ENCODE data around the gene XDH. TPM values are rescaled to one million over a fixed set of nuclear protein-coding genes. Genes with fewer than 3 reads are reported as not detected.
A peak's percentile ranks its signal among the peaks of the same experiment; 100 is the strongest.

The XDH gene
- total RNA-seq, 2 experiments from 2014 or later: 0.63 to 1.6 TPM

DNA sequence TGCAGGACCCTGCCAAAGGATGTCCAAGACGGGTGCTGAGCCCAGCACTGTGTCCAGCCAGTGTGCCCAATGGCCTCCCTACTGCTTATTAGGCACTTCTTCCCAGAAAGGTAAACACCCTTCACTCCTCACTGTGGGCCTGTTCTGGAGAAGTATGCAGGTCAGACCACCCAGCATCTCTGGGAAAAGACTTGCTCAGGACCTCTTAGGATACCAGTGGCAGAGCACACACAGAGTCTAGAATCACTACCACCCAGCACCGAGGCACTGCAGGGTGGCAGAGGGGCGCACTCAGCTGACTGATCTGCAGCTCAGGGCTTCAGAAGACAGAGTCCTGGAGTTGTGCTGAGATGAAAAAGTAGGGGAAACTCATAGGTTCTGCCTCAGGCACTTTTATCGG, 25.8 kb downstream of the XDH start:
- Mint-ChIP-seq H3K27ac (no peak overlapping the region), H3K36me3 (ENCODE audit: low read depth) (no peaks in the 10 kb centered on the region), H3K9me3 (no peaks in the 10 kb centered on the region), H3K4me3 (no peak overlapping the region), H3K4me1 (peaks cover 21% of the 10 kb centered on the region), H3K27me3 (peaks cover 15% of the 10 kb centered on the region)
- POLR2A ChIA-PET: no interaction called here
- DNase-seq: no peak
- CTCF ChIA-PET: no interaction called here

DNA sequence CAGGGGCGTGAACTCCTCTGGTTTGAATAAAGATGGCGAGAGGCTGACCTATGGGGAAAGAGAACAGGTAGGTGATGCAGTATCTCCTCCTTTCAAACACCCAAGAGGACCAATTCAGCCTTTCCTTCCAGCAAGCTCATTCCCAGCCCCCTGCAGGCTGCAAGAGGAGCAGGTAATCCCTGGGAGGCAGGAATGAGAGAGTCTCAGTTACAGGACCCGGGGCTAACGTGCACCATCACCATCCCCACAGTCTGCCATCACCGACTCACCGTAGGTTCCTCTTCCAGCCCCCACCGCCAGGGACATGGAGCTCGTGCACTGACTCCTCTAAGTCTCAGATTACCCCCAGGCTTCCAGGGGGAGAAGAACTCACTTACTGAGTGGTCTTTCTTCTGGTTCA, 26.7 kb downstream of the XDH start:
- Mint-ChIP-seq H3K27me3 (peaks cover 15% of the 10 kb centered on the region), H3K27ac (no peak overlapping the region), H3K36me3 (ENCODE audit: low read depth) (no peaks in the 10 kb centered on the region), H3K4me1 (peaks cover 30% of the 10 kb centered on the region), H3K9me3 (no peaks in the 10 kb centered on the region), H3K4me3 (no peak overlapping the region)
- DNase-seq: no peak
- POLR2A ChIA-PET: no interaction called here
- CTCF ChIA-PET: interaction anchor here (0.5 kb wide), 1 partner anchor 452 kb away, joined by 4 read pairs; no protein-coding TSS in a partner anchor

DNA sequence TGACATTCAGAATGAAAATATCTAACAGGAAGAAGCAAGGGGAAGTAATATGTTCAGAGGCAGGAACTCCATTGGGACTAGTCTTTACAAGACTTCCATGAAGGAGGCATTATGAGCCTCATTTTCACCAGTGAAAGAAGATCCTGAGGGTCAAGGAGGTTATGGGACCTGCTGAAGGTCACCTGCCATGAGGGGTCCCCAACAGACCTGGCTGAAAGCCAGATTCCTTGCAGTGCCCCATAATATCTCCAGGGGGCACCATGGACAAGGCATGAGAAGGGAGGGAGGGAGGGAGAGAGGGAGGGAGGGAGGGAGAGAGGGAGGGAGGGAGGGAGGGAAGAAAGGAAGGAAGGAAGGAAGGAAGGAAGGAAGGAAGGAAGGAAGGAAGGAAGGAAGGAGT, 27.9 kb downstream of the XDH start:
- Mint-ChIP-seq H3K4me3 (no peak overlapping the region), H3K9me3 (no peaks in the 10 kb centered on the region), H3K4me1 (peaks cover 42% of the 10 kb centered on the region), H3K36me3 (ENCODE audit: low read depth) (no peaks in the 10 kb centered on the region), H3K27me3 (peaks cover 12% of the 10 kb centered on the region), H3K27ac (no peak overlapping the region)
- ChIA-PET POLR2A (no interaction called here), CTCF (no interaction called here)
- no peak for DNase-seq

DNA sequence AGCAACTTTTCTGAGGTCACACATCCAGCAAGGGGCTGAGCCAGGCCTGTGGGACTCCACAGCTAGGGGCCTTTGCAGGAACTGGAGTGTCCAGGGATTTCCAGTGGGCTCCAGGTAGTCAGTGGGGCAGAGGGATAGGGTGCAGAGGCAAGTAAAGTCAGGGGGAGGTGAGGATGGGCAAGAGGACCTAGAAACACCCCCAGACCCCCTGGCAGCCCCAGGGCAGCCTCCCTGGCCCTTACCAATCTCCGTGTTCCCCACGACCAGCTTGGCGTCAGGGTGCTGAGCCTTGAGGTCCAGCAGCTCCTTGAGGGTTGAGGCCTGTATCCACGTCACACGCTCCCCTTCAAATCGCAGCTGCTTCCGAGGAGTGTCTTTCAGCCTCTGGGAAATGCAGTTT, 28.4 kb downstream of the XDH start:
- Mint-ChIP-seq H3K27ac (no peak overlapping the region), H3K36me3 (ENCODE audit: low read depth) (no peaks in the 10 kb centered on the region), H3K4me1 (peaks cover 47% of the 10 kb centered on the region), H3K9me3 (no peaks in the 10 kb centered on the region), H3K4me3 (no peak overlapping the region), H3K27me3 (peaks cover 7% of the 10 kb centered on the region)
- no peak for DNase-seq
- ChIA-PET POLR2A (no interaction called here), CTCF (no interaction called here)

DNA sequence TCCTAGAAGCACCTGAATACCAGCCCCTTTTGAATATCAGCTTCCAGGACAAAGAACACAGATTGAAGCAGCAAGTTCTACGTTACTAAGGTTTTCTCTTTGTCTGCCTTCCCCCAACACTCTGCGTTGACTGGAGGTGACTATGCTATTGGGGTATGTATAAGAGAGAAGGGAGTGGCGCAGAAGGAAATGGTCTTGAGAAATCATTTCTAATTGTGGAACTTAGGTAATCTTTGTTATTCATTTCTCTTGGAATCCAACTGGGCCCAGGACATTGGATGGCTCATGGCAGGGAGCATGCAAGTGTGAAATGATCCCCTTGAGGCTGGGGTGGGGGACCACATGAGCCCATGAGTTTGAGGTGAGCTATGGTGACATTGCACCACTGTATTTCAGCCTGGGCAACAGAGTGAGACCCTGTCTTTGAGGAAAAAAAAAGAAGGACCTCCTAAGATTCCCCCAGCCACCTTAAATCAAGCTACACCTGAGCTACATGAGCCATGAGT, 29.7 kb downstream of the XDH start:
- Mint-ChIP-seq H3K4me1 (peaks cover 49% of the 10 kb centered on the region), H3K27me3 (peaks cover 3% of the 10 kb centered on the region), H3K36me3 (ENCODE audit: low read depth) (peaks cover 4% of the 10 kb centered on the region), H3K9me3 (no peaks in the 10 kb centered on the region), H3K27ac (no peak overlapping the region), H3K4me3 (no peak overlapping the region)
- ChIA-PET CTCF (interaction anchor here (1.6 kb wide), 1 partner anchor 214 kb away, joined by 3 read pairs; no protein-coding TSS in a partner anchor), POLR2A (interaction anchor here (1.4 kb wide), 1 partner anchor 15 kb away, joined by 3 read pairs; no protein-coding TSS in a partner anchor)
- DNase-seq: no peak

DNA sequence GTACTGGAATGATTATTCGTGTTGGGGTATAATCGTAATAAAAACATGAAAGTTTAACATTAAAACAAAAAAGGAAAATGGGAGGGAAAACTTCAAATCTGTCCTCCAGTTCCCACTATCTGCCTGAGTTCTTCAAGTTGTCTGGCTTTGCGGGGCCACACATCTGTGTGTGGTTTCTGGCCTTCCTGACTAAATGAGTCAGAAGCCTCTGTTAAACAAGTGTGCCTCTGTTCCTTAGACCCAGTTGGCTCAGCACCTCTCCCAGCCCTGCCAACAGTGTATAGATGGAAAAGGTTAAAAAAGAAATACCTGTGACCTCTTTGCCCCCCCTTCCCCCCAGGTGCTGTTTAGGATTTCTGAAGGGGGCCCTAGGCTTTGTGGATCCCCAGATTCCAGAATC, 30.2 kb downstream of the XDH start:
- DNase-seq: peak; percentile 42
- Mint-ChIP-seq H3K36me3 (ENCODE audit: low read depth) (peaks cover 4% of the 10 kb centered on the region), H3K9me3 (no peaks in the 10 kb centered on the region), H3K27ac (peak overlapping the region; percentile 42), H3K27me3 (peaks cover 2% of the 10 kb centered on the region), H3K4me3 (no peak overlapping the region), H3K4me1 (peaks cover 49% of the 10 kb centered on the region)
- POLR2A ChIA-PET: interaction anchor here (1.4 kb wide), 1 partner anchor 15 kb away, joined by 3 read pairs; no protein-coding TSS in a partner anchor
- CTCF ChIA-PET: interaction anchor here (0.6 to 1.6 kb wide), 3 partner anchors 214 to 673 kb away, joined by 3 to 4 read pairs (median 4); no protein-coding TSS in a partner anchor

DNA sequence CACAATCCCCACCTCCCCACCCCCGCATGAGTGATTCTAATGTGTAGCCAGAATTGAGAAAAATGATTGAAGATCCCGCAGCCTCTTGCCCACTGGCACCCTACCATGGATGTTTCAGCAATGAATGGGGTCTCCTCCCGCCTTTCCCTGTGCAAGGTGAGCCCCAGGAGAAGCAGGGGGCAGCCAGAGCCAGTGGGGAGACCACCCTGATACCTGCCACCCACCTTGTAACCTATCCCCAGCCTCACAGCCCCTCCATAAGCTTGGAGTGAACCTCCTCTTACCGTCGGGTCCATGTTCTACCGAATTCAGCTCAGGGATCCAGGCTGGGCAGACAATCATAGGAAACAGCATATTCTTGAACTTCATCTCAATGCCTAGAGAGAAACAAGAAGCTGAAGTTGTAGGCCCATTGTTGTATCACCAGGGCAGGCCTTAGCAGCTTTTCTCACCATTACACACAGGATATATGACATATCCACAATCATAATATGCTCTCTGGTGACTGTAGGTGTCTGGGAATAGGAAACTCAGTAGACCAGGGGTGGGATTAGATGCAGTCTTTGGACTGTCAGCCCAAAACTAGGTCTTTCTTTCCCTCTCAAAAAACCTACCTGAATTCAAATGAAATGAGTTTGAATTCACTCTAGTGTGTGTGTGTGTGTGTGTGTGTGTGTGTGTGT, 30.9 kb downstream of the XDH start:
- Mint-ChIP-seq H3K4me1 (peaks cover 49% of the 10 kb centered on the region), H3K9me3 (no peaks in the 10 kb centered on the region), H3K36me3 (ENCODE audit: low read depth) (peaks cover 4% of the 10 kb centered on the region), H3K27me3 (peaks cover 2% of the 10 kb centered on the region), H3K4me3 (no peak overlapping the region), H3K27ac (peak overlapping the region; percentile 42)
- ChIA-PET CTCF (interaction anchor here (0.6 to 1.5 kb wide), 2 partner anchors 588 to 672 kb away, joined by 4 read pairs; no protein-coding TSS in a partner anchor), POLR2A (interaction anchor here (1.4 kb wide), 1 partner anchor 14 kb away, joined by 3 read pairs; no protein-coding TSS in a partner anchor)
- DNase-seq: no peak

DNA sequence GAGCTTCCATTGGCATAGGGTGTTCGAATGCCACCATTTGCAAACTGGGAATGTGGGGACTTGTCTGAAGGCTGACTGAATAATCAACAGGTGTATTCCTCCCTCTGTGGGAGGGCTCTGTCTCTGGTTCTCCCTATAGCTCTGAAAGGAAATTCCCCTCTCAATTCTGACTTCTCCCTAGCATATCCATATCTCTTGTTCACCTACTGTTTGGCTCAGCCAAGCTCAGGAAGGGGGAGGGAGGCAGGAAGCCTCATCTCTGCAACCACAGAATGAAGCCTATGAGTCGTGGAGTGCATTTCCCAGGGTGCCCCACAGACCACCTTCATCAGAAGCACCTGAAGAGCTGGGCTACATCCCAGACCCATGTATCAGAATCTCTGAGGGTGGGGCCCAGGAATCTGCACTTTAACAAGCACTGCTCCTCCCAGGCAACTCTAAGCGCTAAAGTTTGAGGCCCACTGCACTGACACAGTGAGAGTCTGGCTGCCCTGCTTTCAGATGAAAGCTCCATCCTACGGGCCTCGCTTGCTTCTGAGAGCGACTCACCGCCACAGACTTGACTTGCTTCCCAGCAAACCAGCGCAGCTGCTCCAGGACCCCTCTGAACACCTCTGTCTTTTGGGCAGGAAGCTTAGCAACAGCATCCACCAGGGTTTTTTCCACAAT, 32.0 kb downstream of the XDH start:
- Mint-ChIP-seq H3K4me1 (peaks cover 54% of the 10 kb centered on the region), H3K27ac (peak overlapping the region; percentile 62), H3K27me3 (peaks cover 2% of the 10 kb centered on the region), H3K9me3 (no peaks in the 10 kb centered on the region), H3K4me3 (no peak overlapping the region), H3K36me3 (ENCODE audit: low read depth) (peaks cover 4% of the 10 kb centered on the region)
- no peak for DNase-seq
- CTCF ChIA-PET: interaction anchor here (0.6 to 1.5 kb wide), 3 partner anchors 671 to 1217 kb away, joined by 3 to 4 read pairs (median 3); no protein-coding TSS in a partner anchor
- POLR2A ChIA-PET: no interaction called here

DNA sequence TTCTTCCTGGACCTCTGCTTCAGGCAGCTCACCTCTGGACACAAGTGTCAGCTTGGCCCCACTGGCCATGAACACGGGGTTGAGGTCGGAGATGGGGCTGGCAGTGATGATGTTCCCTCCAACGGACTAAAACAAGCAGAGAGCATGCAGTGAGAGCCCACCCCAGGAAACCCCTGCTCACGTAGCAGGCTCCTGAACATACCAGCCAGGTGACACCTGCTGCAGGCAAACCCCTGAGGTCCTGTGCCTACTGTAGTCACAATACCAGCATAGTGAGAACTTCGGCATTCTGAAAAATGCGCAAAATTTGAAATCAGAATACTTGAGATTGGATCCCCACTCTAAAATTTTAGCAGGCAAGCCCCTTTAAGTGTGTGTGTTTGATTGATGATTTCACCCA, 32.9 kb downstream of the XDH start:
- peaks cover 4% of the 10 kb centered on the region for H3K36me3 Mint-ChIP-seq (ENCODE audit: low read depth)
- no peaks in the 10 kb centered on the region for H3K27me3 Mint-ChIP-seq
- ChIA-PET POLR2A (no interaction called here), CTCF (no interaction called here)
- DNase-seq: no peak
- H3K27ac Mint-ChIP-seq: peak overlapping the region; percentile 62
- H3K4me1 Mint-ChIP-seq: peaks cover 54% of the 10 kb centered on the region
- H3K4me3 Mint-ChIP-seq: no peak overlapping the region
- H3K9me3 Mint-ChIP-seq: no peaks in the 10 kb centered on the region

DNA sequence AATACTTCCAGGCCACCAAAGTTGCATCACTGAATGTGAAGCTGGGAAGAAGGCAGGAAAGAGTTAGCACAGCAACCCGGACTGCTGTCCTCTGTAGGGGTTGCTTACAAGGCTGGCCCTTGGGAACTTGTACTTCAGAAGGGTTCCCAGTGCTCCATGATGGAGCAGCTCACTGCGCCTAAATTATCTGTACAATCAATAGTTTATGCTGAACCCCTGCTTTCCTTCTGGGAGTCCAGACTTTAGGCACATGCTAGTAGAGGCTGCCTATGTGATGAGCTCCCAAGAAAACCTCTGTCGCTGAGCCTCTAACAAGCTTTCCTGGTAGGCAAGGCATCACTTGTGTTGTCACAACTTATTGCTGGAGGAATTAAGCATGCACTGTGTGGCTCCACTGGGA, 34.3 kb downstream of the XDH start:
- no peak overlapping the region for H3K27ac Mint-ChIP-seq
- H3K4me1 Mint-ChIP-seq: peaks cover 48% of the 10 kb centered on the region
- ChIA-PET CTCF (no interaction called here), POLR2A (no interaction called here)
- no peak for DNase-seq
- H3K27me3 Mint-ChIP-seq: no peaks in the 10 kb centered on the region
- peaks cover 4% of the 10 kb centered on the region for H3K36me3 Mint-ChIP-seq (ENCODE audit: low read depth)
- H3K4me3 Mint-ChIP-seq: no peak overlapping the region
- no peaks in the 10 kb centered on the region for H3K9me3 Mint-ChIP-seq

DNA sequence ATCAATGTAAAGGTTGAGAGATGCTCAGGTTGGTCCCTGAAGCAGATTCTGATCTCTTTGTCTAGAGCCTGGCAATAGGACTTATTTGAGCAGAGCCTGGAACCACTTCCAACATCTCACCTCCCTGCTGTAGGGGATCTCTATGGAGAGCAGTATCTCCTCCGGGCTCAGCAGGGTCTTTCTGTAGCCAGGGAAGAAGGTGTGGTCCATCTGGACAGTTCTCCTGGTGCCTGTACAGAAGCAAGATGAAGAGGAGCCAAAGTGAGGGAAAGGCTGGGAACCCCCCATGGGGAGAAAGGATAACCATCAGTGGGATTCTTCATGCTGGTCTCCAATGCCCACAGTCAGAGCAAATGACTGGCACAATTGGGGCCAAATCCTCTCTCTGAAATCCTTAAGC, 34.8 kb downstream of the XDH start:
- H3K36me3 Mint-ChIP-seq (ENCODE audit: low read depth): peaks cover 4% of the 10 kb centered on the region
- no peak overlapping the region for H3K4me3 Mint-ChIP-seq
- POLR2A ChIA-PET: no interaction called here
- peaks cover 43% of the 10 kb centered on the region for H3K4me1 Mint-ChIP-seq
- no peak for DNase-seq
- CTCF ChIA-PET: no interaction called here
- no peaks in the 10 kb centered on the region for H3K9me3 Mint-ChIP-seq
- no peaks in the 10 kb centered on the region for H3K27me3 Mint-ChIP-seq
- no peak overlapping the region for H3K27ac Mint-ChIP-seq

DNA sequence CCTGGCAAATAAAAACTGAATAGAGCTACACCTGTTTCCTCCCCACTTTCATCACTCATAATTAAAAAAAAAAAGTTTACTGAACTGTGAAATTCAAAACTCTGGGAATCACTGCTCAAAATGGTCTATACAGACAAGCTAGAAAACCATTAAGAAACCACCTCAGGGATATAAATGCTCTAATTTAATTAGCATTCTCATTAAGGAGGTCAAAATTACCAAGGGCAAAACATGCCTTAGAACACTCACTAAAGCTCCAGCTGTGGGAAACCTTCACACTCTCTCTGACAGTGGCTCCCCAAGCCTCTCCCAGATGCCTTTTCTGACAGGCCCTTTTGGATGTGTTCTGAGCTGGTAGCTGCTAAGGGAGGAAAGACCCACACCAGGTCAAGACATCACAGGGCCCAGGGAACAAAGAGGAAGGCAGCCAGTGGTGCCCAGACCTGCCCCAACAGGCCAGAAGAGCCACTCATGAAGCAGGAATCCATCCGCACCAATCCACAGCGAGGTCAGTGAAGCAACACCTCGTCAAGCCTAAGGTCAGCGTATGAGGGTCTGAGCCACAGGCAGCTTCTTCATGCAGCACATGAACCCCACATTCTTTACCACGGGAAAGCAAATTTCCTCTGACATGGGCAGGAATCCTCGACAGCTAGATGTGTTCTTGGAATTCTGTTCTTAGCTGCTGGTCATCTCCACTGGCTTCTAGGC, 35.6 kb downstream of the XDH start:
- POLR2A ChIA-PET: no interaction called here

DNA sequence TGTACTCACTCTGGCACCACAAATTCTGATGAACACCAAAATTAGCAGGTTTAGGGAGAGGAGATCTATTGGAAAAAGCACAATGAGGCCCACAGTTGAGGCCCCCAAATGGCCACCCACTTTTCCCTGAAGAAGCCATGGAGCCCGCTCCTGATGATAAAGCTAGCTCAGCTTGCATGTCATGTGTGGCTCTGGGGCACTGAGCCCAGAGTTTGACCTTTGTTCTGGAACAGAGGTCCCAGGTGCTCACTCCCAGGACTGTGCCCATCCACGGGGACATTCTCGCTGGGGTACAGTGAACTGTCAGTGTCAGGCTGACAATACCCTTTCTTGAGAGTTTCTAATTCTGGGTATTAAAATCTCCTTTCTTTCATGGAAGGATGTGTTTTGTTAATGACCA, 36.2 kb downstream of the XDH start:
- Mint-ChIP-seq H3K9me3 (no peaks in the 10 kb centered on the region), H3K27ac (no peak overlapping the region), H3K4me3 (no peak overlapping the region), H3K4me1 (peaks cover 29% of the 10 kb centered on the region), H3K36me3 (ENCODE audit: low read depth) (peaks cover 4% of the 10 kb centered on the region), H3K27me3 (no peaks in the 10 kb centered on the region)
- ChIA-PET CTCF (interaction anchor here (0.5 kb wide), 1 partner anchor 28 kb away, joined by 7 read pairs; no protein-coding TSS in a partner anchor), POLR2A (no interaction called here)
- DNase-seq: no peak

More for the DNA sequence above, 35.6 kb downstream of the XDH start:
- H3K27me3 Mint-ChIP-seq: no peaks in the 10 kb centered on the region
- no peak overlapping the region for H3K27ac Mint-ChIP-seq
- no peak for DNase-seq
- CTCF ChIA-PET: interaction anchor here (0.5 kb wide), 1 partner anchor 29 kb away, joined by 7 read pairs; no protein-coding TSS in a partner anchor
- no peaks in the 10 kb centered on the region for H3K9me3 Mint-ChIP-seq
- peaks cover 4% of the 10 kb centered on the region for H3K36me3 Mint-ChIP-seq (ENCODE audit: low read depth)
- H3K4me1 Mint-ChIP-seq: peaks cover 35% of the 10 kb centered on the region
- H3K4me3 Mint-ChIP-seq: no peak overlapping the region
